ENCODE results near the gene SEC14L3. TPM values are rescaled to one million over a fixed set of nuclear protein-coding genes. Genes with fewer than 3 reads are reported as not detected.

The SEC14L3 gene
- not detected for total RNA-seq

DNA sequence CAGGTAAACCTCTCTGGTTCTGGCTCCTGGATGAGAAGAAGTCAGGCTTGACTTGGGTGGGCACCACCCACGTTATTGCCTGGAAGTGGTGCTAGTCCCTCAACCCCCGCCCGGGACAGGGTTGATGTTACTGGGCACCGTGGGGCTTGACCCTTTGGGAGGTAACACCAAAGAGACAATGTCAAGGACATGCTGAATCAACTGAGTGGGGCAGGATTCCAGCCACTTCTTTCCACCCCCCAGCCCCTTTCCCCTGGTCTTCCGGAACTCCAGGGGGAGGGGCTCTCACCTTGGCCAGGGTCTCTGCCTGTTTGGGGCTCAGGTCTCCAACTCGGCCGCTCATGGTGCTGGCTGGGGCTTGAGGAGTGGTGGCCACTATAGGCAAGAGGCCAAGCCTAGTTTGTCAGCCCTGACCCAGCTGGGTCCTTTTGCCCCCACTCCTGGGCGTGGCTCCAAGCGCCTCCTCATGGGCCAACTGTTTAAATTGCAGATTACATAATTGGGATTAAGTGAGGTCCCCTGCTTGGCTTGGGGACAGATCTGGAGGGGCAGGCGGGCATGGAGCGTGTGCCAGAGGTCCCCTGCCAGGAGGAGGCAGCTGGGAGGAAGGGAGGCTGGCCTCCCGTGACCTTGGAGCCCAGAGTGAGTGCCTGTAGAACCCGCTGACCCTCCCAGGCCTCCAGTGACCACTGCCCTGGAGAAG, at the start of gene SEC14L3:
Gene SEC14L3 (minus strand): TSS at position 402 of the 703 bp plus-strand sequence. CDS start 59 bp downstream, at position 343.
- H3K4me3 ChIP-seq: no peak within 1 kb of the TSS
- no peaks in the 10 kb centered on the region for H3K4me1 ChIP-seq
- TF ChIP-seq POLR2AphosphoS5 (IDR thresholded peaks at IDR 0.05; ENCODE audit: insufficient read depth in 1 of 2, low read depth in 1 of 2) (no peak), POLR2A (IDR thresholded peaks at IDR 0.05) (no peak)
- TF ChIP-seq, protein P1, sequence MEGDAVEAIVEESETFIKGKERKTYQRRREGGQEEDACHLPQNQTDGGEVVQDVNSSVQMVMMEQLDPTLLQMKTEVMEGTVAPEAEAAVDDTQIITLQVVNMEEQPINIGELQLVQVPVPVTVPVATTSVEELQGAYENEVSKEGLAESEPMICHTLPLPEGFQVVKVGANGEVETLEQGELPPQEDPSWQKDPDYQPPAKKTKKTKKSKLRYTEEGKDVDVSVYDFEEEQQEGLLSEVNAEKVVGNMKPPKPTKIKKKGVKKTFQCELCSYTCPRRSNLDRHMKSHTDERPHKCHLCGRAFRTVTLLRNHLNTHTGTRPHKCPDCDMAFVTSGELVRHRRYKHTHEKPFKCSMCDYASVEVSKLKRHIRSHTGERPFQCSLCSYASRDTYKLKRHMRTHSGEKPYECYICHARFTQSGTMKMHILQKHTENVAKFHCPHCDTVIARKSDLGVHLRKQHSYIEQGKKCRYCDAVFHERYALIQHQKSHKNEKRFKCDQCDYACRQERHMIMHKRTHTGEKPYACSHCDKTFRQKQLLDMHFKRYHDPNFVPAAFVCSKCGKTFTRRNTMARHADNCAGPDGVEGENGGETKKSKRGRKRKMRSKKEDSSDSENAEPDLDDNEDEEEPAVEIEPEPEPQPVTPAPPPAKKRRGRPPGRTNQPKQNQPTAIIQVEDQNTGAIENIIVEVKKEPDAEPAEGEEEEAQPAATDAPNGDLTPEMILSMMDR (IDR thresholded peaks at IDR 0.05): no peak
- intact Hi-C loops (cut with DNase I): no loop called here
- no peak within 1 kb of the TSS for H3K27ac ChIP-seq
- no peaks in the 10 kb centered on the region for H3K36me3 ChIP-seq
- DNase-seq (ENCODE audit: extremely low spot score in 2 of 2): no peak
- no peaks in the 10 kb centered on the region for H3K27me3 ChIP-seq
- no peaks in the 10 kb centered on the region for H3K9me3 ChIP-seq

DNA sequence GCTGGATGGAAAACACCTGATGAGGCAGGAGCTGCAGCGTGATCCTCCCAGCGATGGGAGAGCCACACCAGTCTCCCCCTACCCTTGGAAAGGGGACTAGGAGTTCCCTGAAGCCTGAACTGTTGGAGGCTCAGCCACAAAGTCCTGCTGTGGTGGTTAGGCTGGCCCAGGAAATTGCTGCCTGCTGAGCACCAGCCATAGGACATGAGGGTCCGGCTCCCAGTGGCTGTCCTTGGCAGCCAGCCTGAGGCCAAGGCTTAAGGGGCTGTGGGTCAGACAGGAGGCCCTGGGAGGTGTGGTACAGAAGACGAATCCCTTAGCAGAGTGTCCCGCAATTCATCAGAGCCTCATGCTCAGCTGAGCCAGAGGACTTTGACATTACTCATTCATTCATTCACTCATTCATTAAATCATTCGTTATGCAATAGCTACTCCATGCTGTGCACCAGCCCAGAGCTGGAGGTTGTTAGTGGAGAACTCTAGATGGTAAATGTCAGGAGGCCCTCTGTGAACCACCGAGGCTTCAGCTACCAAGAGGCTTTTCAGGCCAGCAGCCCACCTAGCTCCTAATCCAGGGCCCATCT, 48.1 kb upstream of the SEC14L3 start:
- Histone ChIP-seq H3K4me3 (no peak overlapping the region), H3K9me3 (no peaks in the 10 kb centered on the region), H3K4me1 (no peaks in the 10 kb centered on the region), H3K36me3 (no peaks in the 10 kb centered on the region), H3K27ac (no peak overlapping the region), H3K27me3 (no peaks in the 10 kb centered on the region)
- intact Hi-C loops (cut with DNase I): loop anchor here (5.0 kb wide), 1 partner anchor 1937 kb away; no protein-coding TSS in a partner anchor
- no peak for DNase-seq (ENCODE audit: extremely low spot score in 2 of 2)
- TF ChIP-seq POLR2A (IDR thresholded peaks at IDR 0.05) (no peak), POLR2AphosphoS5 (IDR thresholded peaks at IDR 0.05; ENCODE audit: insufficient read depth in 1 of 2, low read depth in 1 of 2) (no peak)
- TF ChIP-seq, protein P1 (IDR thresholded peaks at IDR 0.05): no peak

DNA sequence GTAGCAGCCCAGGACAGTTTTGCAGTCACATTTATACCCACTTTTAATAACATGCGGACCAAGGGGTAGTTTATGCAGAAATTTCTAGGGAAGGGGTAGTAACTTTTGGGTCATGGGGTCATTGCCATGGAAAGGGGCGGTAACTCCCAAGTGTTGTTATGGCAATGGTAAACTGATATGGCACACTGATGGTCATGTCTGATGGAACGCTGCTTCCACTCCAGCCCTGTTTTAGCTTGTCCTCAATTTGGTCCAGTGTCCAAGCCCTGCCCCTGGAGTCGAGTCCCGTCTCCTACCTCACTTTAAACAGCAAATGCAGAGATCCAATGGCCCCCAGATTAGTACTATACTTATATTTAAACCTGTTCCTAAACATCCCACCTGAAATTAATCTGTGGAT, 44.9 kb upstream of the SEC14L3 start:
- Histone ChIP-seq H3K4me1 (no peaks in the 10 kb centered on the region), H3K36me3 (no peaks in the 10 kb centered on the region), H3K4me3 (no peak overlapping the region), H3K9me3 (no peaks in the 10 kb centered on the region), H3K27ac (no peak overlapping the region), H3K27me3 (no peaks in the 10 kb centered on the region)
- TF ChIP-seq POLR2AphosphoS5 (IDR thresholded peaks at IDR 0.05; ENCODE audit: insufficient read depth in 1 of 2, low read depth in 1 of 2) (no peak), POLR2A (IDR thresholded peaks at IDR 0.05) (no peak)
- TF ChIP-seq, protein P1 (IDR thresholded peaks at IDR 0.05): no peak
- no peak for DNase-seq (ENCODE audit: extremely low spot score in 2 of 2)
- intact Hi-C loops (cut with DNase I): no loop called here

DNA sequence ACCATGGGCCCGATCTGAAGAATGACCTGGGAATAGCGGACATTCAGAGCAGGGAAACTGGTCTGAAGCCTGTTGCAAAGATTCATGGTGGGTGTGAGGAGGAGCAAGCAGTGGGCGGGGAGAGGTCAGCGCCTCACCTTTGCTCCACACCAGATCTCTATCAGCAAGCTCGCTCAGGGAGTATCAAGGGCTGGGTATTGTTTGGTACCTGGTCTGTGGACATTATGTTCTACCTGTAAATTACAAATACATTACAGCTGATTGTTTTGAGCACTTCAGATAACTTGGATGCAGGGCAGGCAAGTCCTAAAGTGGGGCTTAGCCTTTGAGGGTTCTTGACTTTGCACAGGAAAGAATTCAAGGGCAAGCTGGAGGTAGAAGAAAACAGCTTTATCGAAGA, 44.5 kb upstream of the SEC14L3 start:
- no peak overlapping the region for H3K4me3 ChIP-seq
- no peaks in the 10 kb centered on the region for H3K9me3 ChIP-seq
- H3K27ac ChIP-seq: no peak overlapping the region
- H3K36me3 ChIP-seq: no peaks in the 10 kb centered on the region
- no peaks in the 10 kb centered on the region for H3K27me3 ChIP-seq
- intact Hi-C loops (cut with DNase I): no loop called here
- DNase-seq (ENCODE audit: extremely low spot score in 2 of 2): no peak
- H3K4me1 ChIP-seq: no peaks in the 10 kb centered on the region
- TF ChIP-seq, protein P1 (IDR thresholded peaks at IDR 0.05): no peak
- TF ChIP-seq POLR2AphosphoS5 (IDR thresholded peaks at IDR 0.05; ENCODE audit: insufficient read depth in 1 of 2, low read depth in 1 of 2) (no peak), POLR2A (IDR thresholded peaks at IDR 0.05) (no peak)

DNA sequence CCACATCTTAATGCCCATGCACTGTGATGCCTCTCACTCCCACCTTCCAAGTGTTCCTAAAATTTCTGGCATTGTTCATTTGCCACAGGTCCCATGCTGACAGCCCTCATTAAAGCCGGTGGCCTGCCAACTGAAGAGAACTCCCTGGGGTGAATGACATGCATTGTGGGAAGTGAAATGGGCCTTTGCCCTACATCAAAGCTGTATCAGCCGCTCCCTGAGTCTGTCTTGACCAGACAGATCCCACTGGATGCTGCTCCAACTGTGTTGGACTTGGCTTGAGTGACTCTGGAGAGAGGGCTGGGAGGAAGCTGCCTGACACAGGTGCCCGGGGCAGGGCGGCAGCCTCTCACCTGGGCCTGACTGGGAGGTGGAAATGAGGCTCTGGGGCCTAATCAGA, 42.4 kb upstream of the SEC14L3 start:
- Histone ChIP-seq H3K4me3 (no peak overlapping the region), H3K9me3 (no peaks in the 10 kb centered on the region), H3K36me3 (no peaks in the 10 kb centered on the region), H3K27ac (no peak overlapping the region), H3K4me1 (no peaks in the 10 kb centered on the region), H3K27me3 (no peaks in the 10 kb centered on the region)
- intact Hi-C loops (cut with DNase I): no loop called here
- no peak for TF ChIP-seq POLR2AphosphoS5 (IDR thresholded peaks at IDR 0.05; ENCODE audit: insufficient read depth in 1 of 2, low read depth in 1 of 2)
- no peak for TF ChIP-seq POLR2A (IDR thresholded peaks at IDR 0.05)
- TF ChIP-seq, protein P1 (IDR thresholded peaks at IDR 0.05): no peak
- DNase-seq (ENCODE audit: extremely low spot score in 2 of 2): no peak
